Breast epithelium (tissue), 4 donors: ENCODE results near the gene ABR. TPM values are rescaled to one million over a fixed set of nuclear protein-coding genes. Genes with fewer than 3 reads are reported as not detected.
A peak's percentile ranks its signal among the peaks of the same experiment; 100 is the strongest.

Experiments used
- DNase-seq, 2 donors: peaks; one replicate each; pipeline ENCODE4 v3.0.0-alpha.2; 2019; ENCODE audit warnings: low spot score in 2 of 2
- H3K27ac ChIP-seq, 2 donors: fragments of 200-600 bp; sonication (generic) in 1 of 2; one replicate each; pipeline ENCODE4 v1.5.1; 2016 to 2019; ENCODE audit warnings: mild to moderate bottlenecking in 1 of 2
- H3K27me3 ChIP-seq, 2 donors: fragments of 200-600 bp; sonication (generic) in 1 of 2; one replicate each; pipeline versions ENCODE4 v1.5.1 to v1.6.0; 2017 to 2019; ENCODE audit warnings: control low read depth in 1 of 2, mild to moderate bottlenecking in 1 of 2
- H3K36me3 ChIP-seq: fragments of 200-600 bp; one replicate; pipeline ENCODE4 v1.5.1; 2019
- H3K4me1 ChIP-seq, 2 donors: fragments of 200-600 bp; sonication (generic); one replicate each; pipeline ENCODE4 v1.5.1; 2016 to 2019; ENCODE audit warnings: control low read depth in 1 of 2
- H3K4me3 ChIP-seq, 3 donors: fragments of 200-600 bp; sonication (generic); 1 replicate in 2 of 3; 2 replicates in 1 of 3; pipeline ENCODE4 v1.5.1; 2016 to 2019; ENCODE audit warnings: mild to moderate bottlenecking in 3 of 3, moderate library complexity in 2 of 3
- H3K9me3 ChIP-seq, 2 donors: fragments of 200-600 bp; sonication (generic) in 1 of 2; one replicate each; pipeline ENCODE4 v1.5.1; 2016 to 2019; ENCODE audit warnings: control low read depth in 1 of 2
- POLR2A ChIP-seq: fragments of 450-650 bp; IDR thresholded peaks from one replicate; pipeline ENCODE4 v1.6.1; 2016; ENCODE audit warnings: antibody characterized with exemption, mild to moderate bottlenecking, moderate library complexity
- POLR2AphosphoS5 ChIP-seq, 3 donors: sonication (generic); formaldehyde crosslinking; IDR thresholded peaks; one replicate each; pipeline ENCODE4 v1.6.1; 2017; ENCODE audit warnings: antibody characterized with exemption in 3 of 3
- intact Hi-C: fragments of 100-400 bp; cut with DNase I; formaldehyde crosslinking; loops from one replicate; pipeline ENCODE4 v1.15.1; 2023; ENCODE audit warnings: low total_unique reads
- total RNA-seq, 3 donors: library from RNA; depleted of rRNA; stranded (reverse); fragments of >200 nt; gene quantifications; one replicate each; pipeline ENCODE4 v1.1.0, GENCODE V29; 2016
- TF ChIP-seq, protein P1 (sequence below), 3 donors: fragments of 450-650 bp; IDR thresholded peaks; one replicate each; pipeline ENCODE4 v1.5.1; 2016 to 2017; ENCODE audit warnings: antibody characterized with exemption in 3 of 3, mild to moderate bottlenecking in 3 of 3, moderate library complexity in 3 of 3

Gene ABR
- total RNA-seq, 3 donors from 2014 or later = 63.5 to 77.0 (median 75.0) TPM

DNA sequence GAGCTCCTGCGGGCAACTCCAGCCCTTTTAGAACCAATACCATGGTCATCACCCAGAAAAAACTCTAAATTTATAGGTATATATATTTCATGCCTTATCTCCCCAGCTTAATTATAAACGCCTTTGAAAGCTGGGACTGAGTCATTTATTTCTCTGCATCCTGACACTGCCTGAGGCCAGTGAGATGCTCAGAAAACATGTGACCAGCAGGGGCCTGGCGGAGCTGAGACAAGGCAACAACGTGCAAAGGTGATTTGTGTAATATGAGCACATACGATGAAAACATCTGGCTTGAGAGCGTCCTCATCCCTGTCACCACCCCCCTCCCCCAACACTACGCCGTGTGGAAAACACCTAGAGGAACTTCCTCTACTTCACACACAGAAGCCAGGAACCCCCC lies 222.9 kb downstream of the ABR start:
- H3K36me3 ChIP-seq = no peaks in the 10 kb centered on the region
- H3K4me1 ChIP-seq = no peaks in the 10 kb centered on the region
- H3K4me3 ChIP-seq = no peak overlapping the region
- no peaks in the 10 kb centered on the region for H3K9me3 ChIP-seq
- H3K27ac ChIP-seq = no peak overlapping the region
- no peaks in the 10 kb centered on the region for H3K27me3 ChIP-seq
- intact Hi-C loops = no loop called here
- no peak for DNase-seq
- TF ChIP-seq POLR2AphosphoS5 (IDR thresholded peaks at IDR 0.05) (no peak), POLR2A (no peak)
- TF ChIP-seq, protein P1, sequence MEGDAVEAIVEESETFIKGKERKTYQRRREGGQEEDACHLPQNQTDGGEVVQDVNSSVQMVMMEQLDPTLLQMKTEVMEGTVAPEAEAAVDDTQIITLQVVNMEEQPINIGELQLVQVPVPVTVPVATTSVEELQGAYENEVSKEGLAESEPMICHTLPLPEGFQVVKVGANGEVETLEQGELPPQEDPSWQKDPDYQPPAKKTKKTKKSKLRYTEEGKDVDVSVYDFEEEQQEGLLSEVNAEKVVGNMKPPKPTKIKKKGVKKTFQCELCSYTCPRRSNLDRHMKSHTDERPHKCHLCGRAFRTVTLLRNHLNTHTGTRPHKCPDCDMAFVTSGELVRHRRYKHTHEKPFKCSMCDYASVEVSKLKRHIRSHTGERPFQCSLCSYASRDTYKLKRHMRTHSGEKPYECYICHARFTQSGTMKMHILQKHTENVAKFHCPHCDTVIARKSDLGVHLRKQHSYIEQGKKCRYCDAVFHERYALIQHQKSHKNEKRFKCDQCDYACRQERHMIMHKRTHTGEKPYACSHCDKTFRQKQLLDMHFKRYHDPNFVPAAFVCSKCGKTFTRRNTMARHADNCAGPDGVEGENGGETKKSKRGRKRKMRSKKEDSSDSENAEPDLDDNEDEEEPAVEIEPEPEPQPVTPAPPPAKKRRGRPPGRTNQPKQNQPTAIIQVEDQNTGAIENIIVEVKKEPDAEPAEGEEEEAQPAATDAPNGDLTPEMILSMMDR (IDR thresholded peaks at IDR 0.05) = no peak

DNA sequence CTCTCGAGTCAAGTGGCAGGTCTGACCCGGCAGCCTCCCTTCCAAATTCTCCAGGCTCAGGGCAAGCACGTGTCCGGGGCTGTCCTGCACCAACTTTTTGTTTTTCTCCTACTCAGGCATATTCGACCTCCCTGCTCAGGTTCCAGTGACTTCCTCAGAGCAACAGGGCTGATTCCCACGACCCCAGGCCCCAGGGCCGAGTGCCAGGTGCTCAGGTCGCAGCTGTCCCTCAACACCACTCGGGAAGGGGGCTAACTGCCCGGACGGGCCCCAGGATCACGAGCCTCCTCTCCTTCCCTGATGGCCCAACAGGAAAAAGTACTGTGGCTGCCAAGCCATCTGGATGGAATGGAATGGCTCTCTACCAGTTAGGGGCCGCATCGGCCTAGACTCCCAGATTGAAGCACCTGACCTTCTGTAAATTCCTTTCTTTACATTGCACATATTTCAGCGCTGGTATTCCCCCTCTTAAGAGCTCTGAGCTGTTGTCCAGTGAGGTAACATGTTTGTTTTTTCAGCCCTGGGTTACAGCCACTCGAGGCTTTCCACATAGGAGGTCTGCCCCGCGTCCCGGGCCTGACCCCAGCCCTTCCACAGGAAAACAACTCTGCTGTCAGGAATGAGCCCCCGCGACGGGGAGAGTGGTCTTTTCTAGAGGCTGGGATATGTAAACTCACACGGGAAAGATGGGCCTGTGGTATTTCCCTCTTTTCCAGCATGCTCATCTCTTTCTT lies 225.2 kb downstream of the ABR start:
- Histone ChIP-seq H3K36me3 (no peaks in the 10 kb centered on the region), H3K4me1 (no peaks in the 10 kb centered on the region), H3K4me3 (no peak overlapping the region), H3K27ac (peak overlapping the region in 1 of 2 donors; percentile 38), H3K27me3 (no peaks in the 10 kb centered on the region), H3K9me3 (no peaks in the 10 kb centered on the region)
- intact Hi-C loops = no loop called here
- TF ChIP-seq POLR2AphosphoS5 (IDR thresholded peaks at IDR 0.05) = no peak
- TF ChIP-seq, protein P1 (IDR thresholded peaks at IDR 0.05) = no peak
- TF ChIP-seq POLR2A = no peak
- DNase-seq = no peak

DNA sequence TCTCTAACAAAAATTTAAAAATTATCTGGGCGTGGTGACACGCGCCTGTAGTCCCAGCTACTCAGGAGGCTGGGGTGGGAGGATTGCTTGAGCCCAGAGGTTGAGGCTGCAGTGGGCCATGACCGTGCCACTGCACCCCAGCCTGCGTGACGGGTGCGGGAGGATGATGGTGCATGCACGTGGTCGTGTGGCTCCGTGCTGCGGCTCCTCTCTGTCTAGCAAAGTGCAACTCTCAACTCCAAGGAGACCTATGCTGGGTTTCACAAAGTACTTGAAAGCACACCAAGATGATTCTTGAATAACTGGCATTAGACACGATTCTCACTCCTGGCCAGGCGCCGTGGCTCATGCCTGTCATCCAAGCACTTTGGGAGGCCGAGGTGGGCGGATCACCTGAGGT lies 226.0 kb downstream of the ABR start:
- no peaks in the 10 kb centered on the region for H3K36me3 ChIP-seq
- H3K9me3 ChIP-seq = no peaks in the 10 kb centered on the region
- intact Hi-C loops = no loop called here
- TF ChIP-seq POLR2A (no peak), POLR2AphosphoS5 (IDR thresholded peaks at IDR 0.05) (no peak)
- TF ChIP-seq, protein P1 (IDR thresholded peaks at IDR 0.05) = no peak
- H3K27me3 ChIP-seq = no peaks in the 10 kb centered on the region
- no peaks in the 10 kb centered on the region for H3K4me1 ChIP-seq
- DNase-seq = no peak
- H3K27ac ChIP-seq = peak overlapping the region in 1 of 2 donors; percentile 32
- H3K4me3 ChIP-seq = no peak overlapping the region

Other genes starting within 250 kb of the ABR start
- 10 to 100 TPM in 2 of 3 donors, 1 to 10 TPM in 1; 9.3 to 14.3 (median 12.8) TPM for gene NXN, start 200.2 kb downstream of the ABR start, total RNA-seq
- 10 to 100 TPM; 10.1 to 12.0 (median 10.8) TPM for gene TIMM22, start 182.9 kb downstream of the ABR start, total RNA-seq
- not detected for gene BHLHA9, start 90.5 kb upstream of the ABR start, total RNA-seq
- 10 to 100 TPM; 13.6 to 97.6 (median 25.9) TPM for gene TRARG1, start 99.7 kb upstream of the ABR start, total RNA-seq
- 100 to 1,000 TPM; 481 to 610 (median 518) TPM for gene YWHAE, start 220.2 kb upstream of the ABR start, total RNA-seq